GM21381 (cell line): ENCODE data around the gene ADAMTSL5.
"Not testable (repeated sequence)": the region's sequence is repeated elsewhere in the genome, so short reads cannot be mapped to it uniquely, and the experiment has no call there.

Experiments
- ATAC-seq: cut with Tn5 transposase; IDR thresholded peaks from one replicate; pipeline ENCODE4 v1.9.1; 2021; ENCODE audit warnings: mild to moderate bottlenecking, moderate library complexity; ENCODE audit not compliant: unreplicated experiment

ADAMTSL5 gene

GRCh38 chr19:1513499-1514294 is 878 bp upstream of the ADAMTSL5 start:
- ATAC-seq, result no peak

- ATAC-seq, result no peak
Observed at GRCh38 chr19:1511318-1512317, 1.2 kb downstream of the ADAMTSL5 start.

DNA sequence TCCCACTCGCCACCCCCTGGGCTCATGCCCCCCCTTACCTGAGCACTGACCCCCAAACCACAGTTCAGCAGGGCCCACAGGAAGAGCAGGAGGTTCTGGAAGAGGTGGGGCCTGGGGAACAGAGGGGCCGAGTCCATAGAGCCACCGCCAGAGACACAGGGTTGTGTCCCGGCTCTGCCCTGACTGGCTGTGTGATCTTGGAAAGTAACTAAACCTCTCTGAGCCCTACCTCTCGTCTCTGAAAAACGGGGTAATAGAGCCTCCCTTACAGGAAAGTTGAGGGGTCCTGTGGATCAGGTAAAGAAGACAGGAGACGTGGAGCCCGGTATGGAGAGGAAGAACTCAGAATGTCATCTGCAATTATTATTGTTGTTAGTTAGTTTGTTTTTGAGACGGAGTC is 2.0 kb downstream of the ADAMTSL5 start:
- ATAC-seq, result no peak

DNA sequence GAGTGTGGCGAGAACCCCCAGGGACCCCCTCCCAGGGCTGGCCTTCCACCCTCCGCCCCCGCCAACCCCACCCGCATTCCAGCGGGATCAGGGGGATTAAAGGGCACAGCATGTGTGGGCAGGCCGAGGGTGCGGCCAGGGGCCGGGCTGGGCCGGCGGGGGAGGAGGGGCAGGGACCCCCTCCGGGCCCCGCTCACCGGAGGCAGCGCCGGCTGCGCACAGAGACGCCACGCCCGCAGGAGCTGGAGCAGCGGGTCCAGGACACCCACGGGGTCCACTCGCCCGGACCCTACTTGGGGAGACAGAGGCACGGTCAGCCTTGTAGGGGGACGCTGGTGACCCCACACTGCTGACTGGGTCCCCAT is 2.4 kb downstream of the ADAMTSL5 start:
- no peak for ATAC-seq

DNA sequence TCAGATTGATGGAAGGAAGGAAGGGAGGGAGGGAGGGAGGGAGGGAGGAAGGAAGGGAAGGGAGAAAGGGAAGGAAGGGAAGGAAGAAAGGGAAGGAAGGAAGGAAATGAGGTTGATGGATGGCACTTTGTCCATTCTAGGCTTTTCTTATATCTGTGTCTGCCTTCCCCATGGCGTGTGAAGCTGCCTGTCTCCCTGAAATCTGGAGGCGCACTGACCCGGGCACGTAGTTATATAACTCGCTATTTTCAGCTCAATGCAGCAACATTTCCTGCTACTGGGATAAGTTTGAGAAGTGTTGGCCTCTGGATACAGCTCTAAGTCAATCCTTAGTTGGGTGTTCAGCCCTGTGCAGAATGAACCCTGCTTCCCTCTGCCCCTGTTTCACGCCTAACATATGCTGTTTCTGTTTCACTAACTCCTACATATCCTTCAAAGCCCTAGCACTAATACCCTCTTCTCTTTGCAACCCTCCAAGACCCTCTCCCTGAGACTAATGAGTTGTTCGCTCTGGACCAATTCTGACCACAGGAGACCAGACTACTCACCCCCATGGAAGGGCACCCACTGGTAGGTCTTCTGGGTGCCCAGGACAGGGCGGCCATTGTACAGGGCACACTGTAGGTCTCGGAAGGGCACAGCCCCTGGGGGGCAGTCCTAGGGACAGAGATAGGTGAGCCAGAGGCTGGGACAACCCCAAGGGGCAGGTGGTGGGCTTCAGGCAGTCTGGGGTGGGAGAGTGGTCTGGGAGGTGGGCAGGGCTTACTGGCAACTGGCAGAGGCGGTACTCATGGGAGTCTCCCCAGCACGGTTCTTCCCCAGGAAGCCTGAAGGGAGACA is 3.0 kb downstream of the ADAMTSL5 start:
- ATAC-seq, result no peak

- no peak for ATAC-seq
Observed at GRCh38 chr19:1508507-1508856, 4.3 kb downstream of the ADAMTSL5 start.

- peak; percentile 78 for ATAC-seq
Observed at GRCh38 chr19:1507763-1508506, 4.9 kb downstream of the ADAMTSL5 start.

DNA sequence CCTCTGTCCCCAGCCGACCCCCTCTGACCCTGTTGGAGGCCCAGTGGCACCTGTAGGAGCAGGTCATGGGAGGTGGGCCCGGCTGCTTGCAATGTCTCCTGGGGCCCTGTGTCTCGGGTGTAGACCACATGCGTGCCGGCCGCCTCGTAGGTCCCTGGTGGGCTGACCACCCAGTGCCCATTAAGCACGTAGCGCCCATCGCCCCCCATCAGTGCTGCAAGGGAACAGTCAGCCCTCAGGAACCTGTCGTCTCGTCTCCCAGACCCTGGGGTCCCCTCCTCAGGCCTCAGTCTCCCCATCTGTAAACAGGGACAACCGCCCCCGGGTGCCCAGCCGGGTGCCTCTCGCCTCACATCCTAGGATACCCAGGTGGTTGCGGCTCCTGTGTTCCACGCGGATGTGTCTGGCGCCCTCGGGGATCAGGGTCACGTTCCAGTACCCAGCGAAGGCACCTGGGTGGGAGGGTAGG is 5.6 kb downstream of the ADAMTSL5 start:
- no peak for ATAC-seq

- ATAC-seq, result no peak
Observed at GRCh38 chr19:1505991-1506881, 6.6 kb downstream of the ADAMTSL5 start.

GRCh38 chr19:1505012-1505411 is 7.8 kb downstream of the ADAMTSL5 start:
- no peak for ATAC-seq

DNA sequence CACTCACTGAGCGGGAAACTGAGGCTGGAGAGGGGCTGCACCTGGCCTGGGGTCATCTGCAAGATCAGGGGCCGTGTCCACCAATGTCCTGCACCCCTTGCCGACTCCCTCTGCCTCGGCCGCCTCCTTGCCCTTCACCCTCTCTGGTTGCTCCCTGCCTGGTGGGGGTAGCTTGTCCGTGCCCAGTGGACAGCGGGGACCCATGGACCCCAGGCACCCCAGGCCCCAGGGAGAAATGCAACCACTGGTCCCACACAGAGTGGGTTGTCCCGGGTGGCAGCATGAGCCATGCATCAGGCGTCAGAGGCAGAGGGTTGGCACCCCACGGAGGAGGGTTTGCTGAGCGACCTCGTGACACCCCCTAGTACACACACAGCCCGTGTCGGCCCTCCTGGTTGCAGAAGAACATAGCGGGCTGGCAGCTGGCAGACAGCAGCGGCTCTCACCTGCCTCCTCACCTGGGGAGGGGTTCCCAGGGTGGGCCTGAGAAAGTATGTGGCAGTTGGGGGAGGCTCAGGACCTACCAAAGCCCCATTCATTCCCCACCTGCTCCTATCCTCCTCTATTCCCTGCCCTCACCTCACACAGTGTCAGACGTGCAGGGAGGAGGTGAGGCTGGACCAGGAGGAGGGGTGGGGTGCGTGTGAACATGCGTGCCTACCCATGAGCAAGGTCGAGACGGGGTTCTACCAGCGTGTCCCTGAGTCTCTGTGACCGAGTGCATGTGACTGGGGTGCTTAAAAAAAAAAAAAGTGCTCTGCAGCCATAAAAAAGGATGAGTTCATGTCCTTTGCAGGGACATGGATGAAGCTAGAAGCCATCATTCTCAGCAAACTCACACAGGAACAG is 8.7 kb downstream of the ADAMTSL5 start:
- ATAC-seq, result no peak

DNA sequence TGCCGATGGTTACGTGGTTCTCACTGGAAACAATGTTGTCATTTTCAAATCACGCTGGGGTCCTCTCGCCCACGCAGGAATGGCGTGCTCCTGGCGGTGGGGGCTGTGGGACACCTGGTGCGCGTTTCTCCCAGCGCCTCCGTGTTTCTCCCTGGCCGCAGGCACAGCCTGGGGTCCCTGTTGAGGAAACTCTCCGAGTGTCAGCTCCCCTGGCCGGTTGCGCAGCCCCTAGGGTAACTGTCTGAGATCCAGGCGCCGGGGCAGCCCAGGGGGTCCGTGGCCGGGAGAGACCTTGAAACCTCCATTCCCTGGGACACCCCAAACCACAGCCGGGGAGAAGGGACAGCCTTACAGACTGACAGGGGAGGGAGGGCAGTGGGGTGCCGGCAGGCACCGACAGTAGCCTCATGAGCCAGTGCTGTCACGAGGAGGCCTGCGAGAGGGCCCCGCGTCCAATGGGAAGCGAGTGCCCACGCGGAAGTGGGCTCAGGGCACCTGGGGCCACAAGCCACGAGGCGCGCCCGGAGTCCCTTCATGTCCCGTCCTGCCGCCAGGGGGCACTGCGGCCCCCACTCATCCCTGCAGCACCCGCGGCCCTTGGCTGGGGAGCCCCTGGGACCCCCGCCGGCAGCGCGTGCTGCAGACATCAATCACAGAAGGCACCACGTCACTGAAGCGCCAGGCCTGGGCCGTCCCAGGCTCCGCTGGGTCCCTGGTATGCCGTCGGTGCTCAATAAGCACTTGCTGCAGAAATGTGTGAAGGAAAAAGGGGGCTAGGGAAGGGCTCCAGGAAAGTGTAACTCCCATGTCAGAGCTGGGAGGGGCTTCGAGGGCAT is 9.5 kb downstream of the ADAMTSL5 start:
- ATAC-seq, result no peak

GRCh38 chr19:1502433-1503088 is 10.3 kb downstream of the ADAMTSL5 start:
- no peak for ATAC-seq

DNA sequence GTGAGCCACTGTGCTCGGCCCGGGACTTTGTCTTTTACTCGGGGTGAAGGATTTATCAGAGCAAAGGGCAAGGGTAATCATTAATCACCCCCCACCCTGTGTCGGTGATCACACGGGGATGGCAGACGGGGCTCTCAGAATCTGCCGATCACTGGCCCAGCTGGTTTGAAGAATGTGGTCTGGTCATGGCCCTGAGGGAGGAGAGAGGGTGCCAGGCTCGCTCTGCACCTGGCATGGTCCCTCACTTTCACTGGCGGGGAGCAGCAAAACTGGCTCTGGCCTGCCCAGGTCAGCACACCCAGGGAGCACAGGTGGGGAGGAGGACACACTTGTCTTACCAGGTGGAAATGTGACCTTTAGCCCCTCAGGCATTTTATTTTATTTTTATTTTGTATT is 11.6 kb downstream of the ADAMTSL5 start:
- no peak for ATAC-seq

GRCh38 chr19:1499231-1499630 is 13.6 kb downstream of the ADAMTSL5 start:
- not testable (repeated sequence) for ATAC-seq

DNA sequence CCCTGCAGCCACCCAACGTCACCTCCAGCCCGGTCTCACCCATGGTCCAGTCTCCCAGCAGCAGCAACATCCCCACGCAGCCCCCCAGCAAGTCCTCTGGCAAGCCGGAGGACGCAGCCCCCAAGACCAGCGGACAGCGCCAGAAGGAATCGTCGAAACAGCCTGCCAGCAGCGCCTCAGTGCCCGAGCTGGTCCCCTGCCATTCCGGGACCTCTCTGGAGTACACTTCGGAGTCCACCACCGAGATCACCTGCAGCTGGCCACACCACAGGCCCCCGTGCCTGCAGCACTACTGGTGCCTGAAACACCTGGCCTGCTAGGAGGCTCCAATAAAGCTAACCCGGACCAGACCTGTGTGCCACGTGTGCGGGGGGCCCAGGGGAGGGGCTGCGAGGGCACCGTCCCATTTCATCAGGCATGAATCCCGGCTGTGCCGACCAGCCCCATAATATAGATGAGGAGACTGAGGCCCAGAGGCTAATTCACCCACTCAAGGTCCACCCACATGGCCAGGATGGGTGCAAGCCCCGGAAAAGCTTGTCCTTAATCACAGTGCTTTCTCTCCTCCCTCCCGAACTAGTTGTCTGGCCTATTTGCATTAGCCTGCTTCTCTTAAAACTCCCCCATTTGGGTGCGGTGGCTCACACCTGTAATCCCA is 15.1 kb downstream of the ADAMTSL5 start:
- no peak for ATAC-seq
